GM21360 (cell line): ENCODE data around the gene GALNT17.
"Not testable (repeated sequence)": the region's sequence is repeated elsewhere in the genome, so short reads cannot be mapped to it uniquely, and the experiment has no call there.

Experiments used
- ATAC-seq: cut with Tn5 transposase; IDR thresholded peaks from one replicate; pipeline ENCODE4 v1.9.1; 2021; ENCODE audit warnings: mild to moderate bottlenecking, moderate library complexity; ENCODE audit not compliant: unreplicated experiment

Gene GALNT17

GRCh38 chr7:71229699-71230098, 97.8 kb downstream of the GALNT17 start:
- ATAC-seq, result no peak

GRCh38 chr7:71235253-71235652, 103.3 kb downstream of the GALNT17 start:
- no peak for ATAC-seq

DNA sequence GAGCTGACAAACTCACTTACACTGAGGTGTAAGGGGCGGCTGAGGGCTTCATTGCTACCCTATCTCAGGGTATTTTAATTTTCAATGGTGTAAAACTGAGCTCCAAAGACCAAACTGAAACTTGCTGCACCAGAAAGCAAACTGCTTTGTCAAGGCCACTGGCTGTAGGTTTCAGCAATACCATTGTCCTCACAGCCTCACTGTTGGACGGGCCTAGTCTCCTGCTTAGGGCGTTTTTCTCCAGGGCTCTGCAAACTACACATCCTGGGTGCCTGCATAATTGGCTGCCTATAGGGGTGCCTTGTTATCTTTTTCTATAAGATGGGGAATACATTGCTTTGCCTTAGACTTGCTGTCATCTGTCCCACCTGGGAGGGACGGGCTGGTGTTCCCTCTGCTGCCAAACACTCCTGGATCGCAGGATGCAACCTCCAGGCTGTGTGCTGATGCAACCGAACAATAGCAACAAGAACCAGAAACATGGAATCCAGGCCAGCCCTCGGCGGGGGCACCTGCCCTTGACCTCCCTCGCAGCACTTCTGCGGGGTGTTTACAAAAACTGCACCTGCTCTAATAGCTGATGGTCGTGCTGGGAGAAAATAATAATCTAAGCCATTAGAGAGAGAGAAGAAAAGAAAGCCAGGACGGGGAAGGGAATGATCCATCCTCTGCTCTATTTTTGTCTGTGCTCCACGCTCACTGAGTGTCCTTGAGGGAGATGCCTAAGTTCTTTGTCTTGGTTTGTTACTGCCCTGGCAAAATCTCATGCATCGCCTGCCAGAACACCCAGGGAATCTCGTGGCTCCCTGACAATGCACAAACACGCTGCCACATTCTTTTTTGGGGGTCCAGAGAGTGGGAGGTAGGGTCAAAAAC, 104.5 kb downstream of the GALNT17 start:
- no peak for ATAC-seq

- ATAC-seq, result no peak
These were observed 106.0 kb downstream of the GALNT17 start for GRCh38 chr7:71237945-71238344.

DNA sequence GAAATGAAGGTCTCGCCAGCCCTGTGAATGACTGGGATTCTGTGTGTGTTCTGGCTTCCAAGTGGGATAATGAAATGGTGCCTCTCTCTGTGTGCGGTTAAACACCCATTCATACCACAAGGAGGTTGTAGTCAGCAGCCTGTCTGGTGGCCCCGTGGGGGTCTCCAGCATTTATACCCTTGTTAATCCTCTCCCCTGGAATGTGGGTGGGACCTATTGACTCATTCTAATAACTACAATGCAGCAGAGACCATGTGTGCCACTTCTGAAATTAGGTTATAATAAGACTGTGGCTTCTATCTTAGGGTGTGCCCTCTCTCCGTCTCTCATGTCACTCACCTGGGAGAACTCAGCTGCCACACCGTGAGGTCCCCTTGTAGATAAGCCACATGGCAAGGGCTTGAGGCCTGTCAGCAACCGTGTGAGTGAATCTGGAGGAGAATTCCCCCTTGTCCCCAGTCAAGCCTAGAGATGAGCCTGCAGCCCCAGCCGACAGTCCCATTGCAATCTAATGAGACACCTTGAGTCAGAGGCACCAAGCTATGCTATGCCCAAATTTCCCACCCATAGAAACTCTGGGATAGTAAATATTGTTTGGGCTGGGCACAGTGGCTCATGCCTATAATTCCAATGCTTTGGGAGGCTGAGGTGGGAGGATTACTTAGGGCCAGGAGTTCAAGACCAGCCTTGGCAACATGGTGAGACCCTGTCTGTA, 106.8 kb downstream of the GALNT17 start:
- ATAC-seq, result no peak

DNA sequence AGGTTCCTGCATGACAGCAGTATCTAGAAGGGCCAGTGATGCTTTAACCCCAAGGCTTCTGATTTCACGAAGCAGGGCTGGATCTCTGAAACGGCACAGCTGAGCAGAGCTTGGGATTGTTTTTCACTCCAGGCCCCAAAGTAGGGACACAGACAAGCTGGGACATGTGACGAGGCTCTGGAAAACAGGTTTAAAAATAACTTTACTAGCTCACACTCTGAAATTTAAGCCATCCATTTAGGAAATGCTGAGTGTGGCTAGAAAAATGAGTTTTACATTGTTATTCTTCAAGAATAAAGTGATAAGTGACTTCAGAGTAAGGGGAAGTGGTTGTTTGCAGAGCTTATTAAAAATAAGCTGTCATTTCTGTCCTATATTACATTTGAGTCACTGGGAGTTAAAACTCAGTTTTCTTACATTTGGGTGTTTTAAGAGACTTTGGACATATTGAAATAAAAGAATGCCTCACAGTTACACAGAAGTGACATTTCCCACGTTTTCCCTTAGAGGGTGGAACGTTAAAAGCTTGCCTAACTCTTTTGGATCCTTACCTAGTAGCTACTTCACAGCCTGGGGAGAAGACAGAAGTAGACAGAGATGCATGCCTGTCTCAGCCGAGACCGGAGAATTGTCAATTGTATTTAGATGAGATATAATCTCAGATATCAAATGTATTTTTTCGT, 107.8 kb downstream of the GALNT17 start:
- ATAC-seq, result no peak

DNA sequence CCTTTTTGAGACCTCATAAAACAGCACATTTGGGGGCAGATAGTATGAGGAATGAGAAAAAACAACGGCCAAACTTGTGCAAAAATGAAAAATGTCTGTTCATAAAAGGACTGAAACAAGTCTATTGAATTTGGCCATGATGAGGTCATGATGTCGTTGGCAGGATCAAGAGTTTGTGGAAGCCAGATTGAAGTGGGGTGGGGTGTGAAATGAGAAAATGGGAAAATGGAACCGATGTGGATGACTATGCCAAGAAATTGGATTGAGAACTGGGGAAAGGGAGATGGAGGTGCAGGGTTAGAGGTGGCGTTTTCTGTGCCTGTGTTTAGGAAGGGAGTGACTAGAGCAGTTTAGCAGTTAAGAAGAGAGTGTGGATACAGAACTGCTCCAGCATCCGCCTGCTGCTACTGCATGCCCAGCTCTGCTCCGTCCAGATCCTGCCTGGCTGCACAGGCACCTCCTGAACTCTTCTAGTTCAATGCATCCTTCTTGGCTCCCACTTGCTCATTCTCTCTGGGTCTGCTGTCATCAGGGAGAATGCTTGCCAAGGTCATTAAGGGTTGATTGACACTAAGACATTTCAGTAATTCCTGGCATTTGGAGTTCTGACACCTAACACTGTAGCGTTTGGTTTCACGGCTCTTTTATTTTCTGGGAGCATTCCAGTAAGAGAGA, 111.9 kb downstream of the GALNT17 start:
- ATAC-seq, result no peak

DNA sequence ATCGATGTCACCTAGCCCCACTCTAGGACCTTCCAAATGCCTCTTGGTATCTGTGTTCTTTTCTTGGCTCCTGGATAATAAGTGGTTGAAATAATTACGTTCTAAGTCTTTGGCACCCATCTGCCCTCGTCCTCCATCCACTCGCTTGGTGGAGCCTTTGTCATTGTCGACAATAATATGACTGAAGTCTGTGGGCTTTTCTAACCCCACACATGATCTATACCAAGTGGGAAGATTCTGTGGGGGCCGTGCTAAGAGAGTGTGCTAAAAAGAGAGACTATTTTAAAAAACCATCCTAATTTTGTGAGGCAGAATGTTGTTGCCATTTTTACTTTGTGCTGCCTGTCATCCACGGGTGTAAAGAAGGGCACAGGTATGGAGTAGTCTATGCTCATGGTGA, 113.1 kb downstream of the GALNT17 start:
- ATAC-seq, result no peak

DNA sequence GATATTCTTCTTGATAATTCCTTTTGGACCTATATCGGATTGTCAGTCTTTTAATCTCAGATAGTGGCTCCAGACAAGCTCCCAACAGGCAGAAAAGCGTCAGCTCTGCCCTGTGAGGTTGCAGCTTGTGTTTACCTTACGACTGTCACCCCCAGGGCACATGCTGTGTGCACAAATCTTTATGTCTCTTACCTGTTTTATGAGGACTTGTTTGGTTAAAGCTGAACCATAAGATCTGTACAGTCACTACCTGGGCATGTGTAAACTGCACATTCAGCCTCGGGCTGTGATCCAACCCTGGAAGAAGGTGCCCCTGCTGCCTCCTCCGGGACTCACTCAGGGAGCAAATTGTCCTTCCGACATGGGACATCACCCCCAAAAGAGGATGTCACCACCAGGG, 119.8 kb downstream of the GALNT17 start:
- ATAC-seq, result no peak

DNA sequence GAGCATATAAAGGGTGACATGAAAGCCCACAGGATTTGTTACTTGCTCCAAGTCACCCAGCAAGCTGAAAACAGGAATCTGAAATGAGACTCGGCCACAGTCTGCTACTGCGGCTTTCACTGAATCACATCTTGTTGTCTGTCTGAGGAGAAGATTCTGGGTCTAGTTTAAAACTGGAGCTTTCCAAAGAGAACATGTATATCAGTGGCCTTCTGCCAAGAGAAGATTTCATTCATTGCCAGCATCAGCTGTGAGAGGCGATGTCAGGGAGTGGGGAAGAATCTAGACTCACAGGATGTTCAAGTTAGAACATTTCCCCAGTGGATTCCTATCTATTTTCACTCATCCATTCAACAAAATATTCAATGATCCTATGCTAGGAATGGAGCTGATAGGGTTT, 122.8 kb downstream of the GALNT17 start:
- ATAC-seq, result no peak

DNA sequence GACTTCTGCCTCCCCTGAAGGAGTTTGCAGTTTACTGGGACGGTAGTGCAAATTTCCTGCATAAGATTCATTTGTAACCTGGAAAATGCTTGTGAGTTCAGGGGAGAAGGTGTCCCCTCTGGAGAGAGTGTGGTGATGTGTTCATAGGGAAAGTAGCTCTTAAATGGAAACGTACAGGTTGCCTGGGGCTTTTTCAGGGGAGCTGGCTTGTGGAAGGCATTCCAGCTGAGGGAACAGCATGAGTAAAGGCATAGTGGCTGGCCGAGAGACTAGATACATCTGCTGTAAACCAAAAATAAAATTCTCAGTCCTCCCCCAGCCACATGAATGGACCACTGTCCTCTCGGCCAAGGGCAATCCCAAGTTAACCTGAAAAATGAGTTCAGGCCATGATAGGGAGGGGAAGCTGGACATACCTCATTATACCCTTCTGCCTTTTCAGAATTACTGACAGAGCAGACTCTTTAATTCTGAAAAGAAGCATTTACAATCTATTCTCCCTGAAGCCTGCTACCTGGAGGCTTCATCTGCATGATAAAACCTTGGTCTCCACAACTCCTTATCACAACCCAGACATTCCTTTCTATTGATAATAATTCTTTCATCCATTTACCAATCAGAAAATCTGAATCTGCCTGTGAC, 123.7 kb downstream of the GALNT17 start:
- ATAC-seq, result no peak

DNA sequence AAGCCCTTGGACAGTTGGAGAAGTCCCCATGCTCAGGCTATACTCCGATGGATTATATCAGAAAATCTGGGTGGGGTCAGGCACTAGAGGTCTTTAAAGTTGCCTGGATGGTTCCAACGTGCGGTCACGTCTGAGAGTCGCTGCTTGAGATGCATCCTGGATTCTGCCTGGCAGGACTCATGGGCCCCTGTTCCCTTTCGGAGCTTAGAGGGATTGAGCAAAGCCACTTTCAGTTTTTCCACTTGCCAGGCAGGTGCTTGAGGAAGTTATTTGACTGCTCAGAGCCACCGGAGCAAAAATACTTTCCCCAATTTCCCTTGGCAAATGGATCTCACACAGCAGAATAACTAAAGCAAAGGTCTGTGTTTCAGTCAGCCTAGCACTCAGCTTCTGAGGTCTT, 129.1 kb downstream of the GALNT17 start:
- no peak for ATAC-seq

- ATAC-seq, result not testable (repeated sequence)
These were observed 130.9 kb downstream of the GALNT17 start for GRCh38 chr7:71262834-71263233.

- ATAC-seq, result no peak
These were observed 132.1 kb downstream of the GALNT17 start for GRCh38 chr7:71264005-71264404.

- ATAC-seq, result no peak
These were observed 135.0 kb downstream of the GALNT17 start for GRCh38 chr7:71266912-71267311.

DNA sequence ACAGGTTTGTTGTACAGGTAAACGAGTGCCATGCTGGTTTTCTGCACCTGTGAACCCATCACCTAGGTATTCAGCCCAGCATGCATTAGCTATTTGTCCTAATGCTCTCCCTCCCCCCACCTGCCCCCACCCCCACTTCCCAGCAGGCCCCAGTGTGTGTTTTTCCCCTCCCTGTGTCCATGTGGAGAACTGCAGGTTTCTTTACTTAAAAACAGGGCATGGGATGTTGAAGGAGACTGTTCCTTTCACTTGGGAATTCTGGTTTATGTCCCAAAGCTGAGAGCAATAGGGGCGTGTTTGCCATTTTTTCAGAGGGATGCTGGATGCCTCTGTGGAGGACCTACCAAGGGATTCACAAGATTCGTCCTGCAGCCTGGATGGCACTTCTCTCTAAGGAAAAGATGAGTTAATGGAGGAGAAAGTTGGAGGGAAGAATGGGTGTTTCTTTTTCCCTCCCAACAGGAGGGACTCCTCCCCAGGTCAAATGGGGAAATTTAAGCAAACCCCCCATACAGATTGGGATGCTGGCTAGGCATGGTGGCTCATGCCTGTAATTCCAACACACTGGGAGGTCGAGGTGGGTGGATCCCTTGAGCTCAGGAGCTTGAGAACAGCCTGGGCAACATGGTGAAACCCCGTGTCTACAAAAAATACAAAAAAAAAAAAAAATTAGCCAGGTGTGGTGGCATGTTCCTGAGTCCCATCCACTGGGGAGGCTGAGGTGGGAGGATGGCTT, 136.0 kb downstream of the GALNT17 start:
- no peak for ATAC-seq

DNA sequence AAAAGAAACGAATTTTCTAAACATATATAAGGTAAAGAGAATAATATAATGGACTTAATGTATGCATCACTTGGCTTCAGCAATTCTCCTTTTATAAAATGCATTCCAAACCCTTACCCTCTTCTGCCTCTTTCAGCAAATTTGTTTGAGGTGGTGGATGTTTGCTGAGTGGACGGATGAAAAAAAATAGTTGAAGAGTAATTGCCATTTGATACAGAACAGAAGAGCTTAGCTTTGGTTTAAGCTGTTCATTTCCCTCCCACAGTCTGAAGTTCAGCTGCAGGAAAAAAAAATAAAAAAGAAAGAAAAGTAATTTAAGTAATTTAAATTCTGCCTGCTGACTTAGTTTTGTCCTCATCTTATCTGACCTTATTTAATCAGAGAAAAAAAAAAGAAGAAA, 138.6 kb downstream of the GALNT17 start:
- no peak for ATAC-seq

DNA sequence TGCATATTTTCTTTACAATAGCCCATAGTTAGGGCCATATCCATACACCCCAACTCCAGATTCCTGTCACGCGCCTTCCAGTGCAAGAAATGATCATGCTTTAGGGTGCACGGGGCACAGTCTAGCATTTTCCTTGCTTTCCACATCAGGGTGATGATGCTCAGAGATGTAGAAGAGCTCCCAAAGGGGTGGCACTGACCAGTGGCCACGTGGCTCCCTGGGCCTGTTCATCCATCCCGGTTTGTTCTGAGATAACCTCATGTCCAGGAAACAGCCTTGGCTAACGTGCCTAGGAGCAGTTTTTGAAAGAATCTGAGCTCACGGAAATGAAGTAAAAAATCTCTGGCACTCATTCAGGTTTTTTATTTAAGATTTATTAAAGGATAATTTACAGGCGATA, 139.3 kb downstream of the GALNT17 start:
- ATAC-seq, result no peak

- ATAC-seq, result no peak
These were observed 140.9 kb downstream of the GALNT17 start for GRCh38 chr7:71272509-71273490.
